SH-SY5Y (cell line): ENCODE results near the gene CCT8L2.
"Not testable (repeated sequence)": the region's sequence is repeated elsewhere in the genome, so short reads cannot be mapped to it uniquely, and the experiment has no call there.

Experiments
- GATA2 ChIP-seq: IDR thresholded peaks from 2 replicates; pipeline ENCODE4 v1.6.1; 2011; ENCODE audit warnings: mild to moderate bottlenecking, low read depth, low read length
- GATA3 ChIP-seq: IDR thresholded peaks from 2 replicates; pipeline ENCODE4 v1.6.1; 2011; ENCODE audit warnings: low read depth, mild to moderate bottlenecking, low read length, moderate library complexity

Gene CCT8L2

GRCh38 chr22:16592710-16593109 lies at the start of gene CCT8L2:
CCT8L2 (minus strand) TSS chr22:16592810; CDS start chr22:16592550, 260 bp downstream.
- not testable (repeated sequence) for TF ChIP-seq GATA3, GATA2

- no peak for TF ChIP-seq GATA3
- TF ChIP-seq GATA2: no peak
These were observed 17.1 kb upstream of the CCT8L2 start for GRCh38 chr22:16609548-16610261.

- TF ChIP-seq GATA2 (no peak), GATA3 (no peak)
These were observed 16.3 kb upstream of the CCT8L2 start for GRCh38 chr22:16608931-16609330.

GRCh38 chr22:16603448-16603768 lies 10.8 kb upstream of the CCT8L2 start:
- TF ChIP-seq GATA2 (no peak), GATA3 (no peak)

- TF ChIP-seq GATA3: no peak
- TF ChIP-seq GATA2: no peak
These were observed 9.0 kb upstream of the CCT8L2 start for GRCh38 chr22:16601437-16602223.

- TF ChIP-seq GATA3: no peak
- TF ChIP-seq GATA2: no peak
These were observed 1.4 kb upstream of the CCT8L2 start for GRCh38 chr22:16594026-16594425.

GRCh38 chr22:16586991-16587390 lies 5.6 kb downstream of the CCT8L2 start:
- no peak for TF ChIP-seq GATA3
- no peak for TF ChIP-seq GATA2

GRCh38 chr22:16586170-16586569 lies 6.4 kb downstream of the CCT8L2 start:
- TF ChIP-seq GATA2 (no peak), GATA3 (no peak)

- no peak for TF ChIP-seq GATA2
These were observed 24.2 kb downstream of the CCT8L2 start for GRCh38 chr22:16568425-16568758.

GRCh38 chr22:16563555-16564520 lies 28.8 kb downstream of the CCT8L2 start:
- TF ChIP-seq GATA3 (no peak), GATA2 (no peak)

GRCh38 chr22:16562711-16563554 lies 29.7 kb downstream of the CCT8L2 start:
- no peak for TF ChIP-seq GATA2
- TF ChIP-seq GATA3: no peak

GRCh38 chr22:16559056-16559955 lies 33.3 kb downstream of the CCT8L2 start:
- TF ChIP-seq GATA2: no peak
- TF ChIP-seq GATA3: no peak
